K562 (cell line): ENCODE measurements around the gene TUBB4B. TPM values are rescaled to one million over a fixed set of nuclear protein-coding genes. Genes with fewer than 3 reads are reported as not detected.

ENCODE experiments used
- ATF4 ChIP-seq: fragments of 450-650 bp; formaldehyde crosslinking; IDR thresholded peaks from 2 replicates; pipeline ENCODE4 v1.4.0; 2022; ENCODE audit warnings: mild to moderate bottlenecking, moderate library complexity
- CHAMP1 ChIP-seq: fragments of 450-650 bp; IDR thresholded peaks from 2 replicates; pipeline ENCODE4 v1.6.1; 2016; ENCODE audit warnings: mild to moderate bottlenecking
- CREB3 ChIP-seq: fragments of 450-650 bp; conservative IDR thresholded peaks from 2 replicates; pipeline ENCODE4 v1.6.1; 2016; ENCODE audit warnings: missing genetic modification characterization, low read depth, mild to moderate bottlenecking, missing compliant biosample characterization, moderate library complexity
- CREB5 ChIP-seq: fragments of 250-450 bp; sonication (Bioruptor Pico); IDR thresholded peaks from 2 replicates; pipeline ENCODE4 v1.5.0; 2020; ENCODE audit warnings: mild to moderate bottlenecking
- FOSL1 ChIP-seq: fragments of 200-800 bp; sonication (Bioruptor generic); conservative IDR thresholded peaks from 2 replicates; pipeline ENCODE4 v1.6.1; 2016; ENCODE audit warnings: missing genetic modification characterization, missing compliant biosample characterization
- FOXA1 ChIP-seq: fragments of 450-650 bp; IDR thresholded peaks from 2 replicates; pipeline ENCODE4 v1.6.1; 2016; ENCODE audit warnings: mild to moderate bottlenecking, borderline replicate concordance
- HCFC1 ChIP-seq: IDR thresholded peaks from 2 replicates; pipeline ENCODE4 v1.6.1; 2012; ENCODE audit warnings: low read depth, low read length, improper control_type of control experiment
- L3MBTL2 ChIP-seq: fragments of 450-650 bp; IDR thresholded peaks from 2 replicates; pipeline ENCODE4 v1.6.1; 2016; ENCODE audit warnings: mild to moderate bottlenecking, moderate library complexity
- MLX ChIP-seq, 2 experiments: fragments of 450-650 bp in 1 of 2; sonication (generic) in 1 of 2; formaldehyde crosslinking; conservative IDR thresholded peaks; 2 replicates each; pipeline versions ENCODE4 v1.4.0 to v1.8.1; 2020 to 2022; ENCODE audit warnings: mild to moderate bottlenecking in 1 of 2, missing genetic modification reagents in 1 of 2
- NBN ChIP-seq: fragments of 450-650 bp; IDR thresholded peaks from 2 replicates; pipeline ENCODE4 v1.6.1; 2016; ENCODE audit warnings: low read depth, mild to moderate bottlenecking
- RB1 ChIP-seq: fragments of 450-650 bp; IDR thresholded peaks from 2 replicates; pipeline ENCODE4 v1.6.1; 2017; ENCODE audit warnings: low read depth, mild to moderate bottlenecking
- SFPQ ChIP-seq: fragments of 200-400 bp; formaldehyde crosslinking; IDR thresholded peaks from 2 replicates; pipeline ENCODE4 v1.6.1; 2017; ENCODE audit warnings: mild to moderate bottlenecking, low read depth, low read length, moderate library complexity
- SIRT6 ChIP-seq: IDR thresholded peaks from one replicate; pipeline ENCODE4 v1.6.1; 2012; ENCODE audit warnings: low read depth, mild to moderate bottlenecking, control low read depth, inconsistent platforms, low read length, moderate library complexity
- XRCC4 ChIP-seq: IDR thresholded peaks from one replicate; pipeline ENCODE4 v1.6.1; 2011; ENCODE audit not compliant: insufficient read depth, insufficient read length; ENCODE audit errors: extremely low read depth
- ZFP30 ChIP-seq: fragments of 250-450 bp; sonication (Bioruptor Pico); IDR thresholded peaks from 2 replicates; pipeline ENCODE4 v1.8.0; 2022; ENCODE audit warnings: moderate library complexity, mild to moderate bottlenecking, inconsistent platforms, borderline replicate concordance
- ZNF316 ChIP-seq: fragments of 450-650 bp; IDR thresholded peaks from 2 replicates; pipeline ENCODE4 v1.6.1; 2016
- ZNF76 ChIP-seq: fragments of 250-450 bp; sonication (Bioruptor Pico); IDR thresholded peaks from 2 replicates; pipeline ENCODE4 v1.4.0; 2020; ENCODE audit warnings: mild to moderate bottlenecking, moderate library complexity, borderline replicate concordance
- ZNF77 ChIP-seq: fragments of 250-450 bp; sonication (Bioruptor Pico); IDR thresholded peaks from 2 replicates; pipeline ENCODE4 v1.5.0; 2020
- ZNF79 ChIP-seq: fragments of 250-450 bp; sonication (Bioruptor Pico); IDR thresholded peaks from 2 replicates; pipeline ENCODE4 v1.4.0; 2020; ENCODE audit warnings: low read depth, mild to moderate bottlenecking, moderate library complexity
- polyA plus RNA-seq, 8 experiments: library from polyadenylated mRNA; depleted of rRNA in 4 of 8; stranded (reverse) in 5 of 8; unstranded in 3 of 8; fragments of >200 nt; fragmentation: Nextera tagmentation in 2 of 8; fragmentation: Illumina TruSeq in 1 of 8; extraction: Ambion mirVana in 2 of 8; extraction: Trizol in 1 of 8; gene quantifications; 2 replicates each; pipeline versions ENCODE4 v1.2.1 to v1.2.3, GENCODE V29; 2011 to 2014; ENCODE audit warnings: inconsistent platforms in 1 of 8, missing spikeins in 1 of 8
- total RNA-seq, 7 experiments: library from RNA; depleted of rRNA in 6 of 7; stranded (reverse); fragments of >200 nt in 6 of 7; fragmentation: Illumina TruSeq in 2 of 7; extraction: Trizol in 2 of 7; gene quantifications; 2 replicates each; pipeline versions ENCODE4 v1.2.1 to v1.2.3, GENCODE V29; 2011 to 2021; ENCODE audit warnings: low replicate concordance in 1 of 7

The TUBB4B gene
- total and polyA plus RNA-seq, 9 of the 15 experiments (the other 6 are each of a cell fraction or from before 2014, with no cell fraction given) = 24.1 to 443 (median 268) TPM

- TF ChIP-seq SFPQ (no peak), ZNF77 (CRISPR knock-in tag) (no peak), XRCC4 (no peak), SIRT6 (no peak), ZNF316 (no peak), L3MBTL2 (peak; percentile 70; the same call in 1 of the 2 replicates), FOXA1 (no peak), ZNF79 (CRISPR knock-in tag) (no peak), CREB3 (tag) (no peak), CREB5 (no peak), ATF4 (0 out of 2 replicates have a peak, but pooled peaks have one; percentile 19), ZNF76 (CRISPR knock-in tag) (no peak), CHAMP1 (no peak), FOSL1 (tag) (no peak), NBN (no peak), ZFP30 (no peak), RB1 (peak; percentile 23), MLX (CRISPR knock-in tag; conservative IDR thresholded peaks at IDR 0.05) (no peak), HCFC1 (peak; percentile 3; the same call in 1 of the 2 replicates)
These were observed 40.5 kb upstream of the TUBB4B start, which contains the start of gene TPRN (continued) for GRCh38 chr9:137200311-137201204.
